ENCODE measurements around the gene GLB1L2. TPM values are rescaled to one million over a fixed set of nuclear protein-coding genes. Genes with fewer than 3 reads are reported as not detected.

Gene GLB1L2
- total RNA-seq, 5 donors from 2014 or later (not counting 1 experiment from before 2014, with no cell fraction given) = 1.4 to 3.6 (median 2.3) TPM

GRCh38 chr11:134390706-134391569 lies 59.1 kb downstream of the GLB1L2 start:
- 86% methylated on average over 9 of the region's 15 CpGs for WGBS (ENCODE audit: insufficient coverage)
- peaks cover 5 to 23% of the 10 kb centered on the region in 2 experiments for H3K4me1 ChIP-seq (ENCODE audit: control insufficient read depth in 1 of 2, extremely low read depth in 1 of 2, insufficient read depth in 2 of 2, low read length in 2 of 2)
- no peak for DNase-seq
- peaks cover 0 to 48% of the 10 kb centered on the region in 2 experiments for H3K27me3 ChIP-seq (replicated peaks in 1 of 2; ENCODE audit: control insufficient read depth in 2 of 2, extremely low read depth in 1 of 2, insufficient read depth in 2 of 2, low read length in 1 of 2)
- ChIA-PET CTCF (no interaction called here), POLR2A (no interaction called here)
- Mint-ChIP-seq H3K9me3 (no peaks in the 10 kb centered on the region), H3K36me3 (no peaks in the 10 kb centered on the region), H3K27me3 (peaks cover 12 to 13% of the 10 kb centered on the region in 2 donors), H3K4me3 (no peak overlapping the region), H3K4me1 (peaks cover 18 to 27% (median 18%) of the 10 kb centered on the region in 3 donors), H3K27ac (no peak overlapping the region)
- H3K27ac ChIP-seq (ENCODE audit: low read length) = no peak overlapping the region
- no peak overlapping the region for H3K4me3 ChIP-seq (ENCODE audit: control insufficient read depth in 1 of 2, extremely low read depth in 1 of 2, low read length in 1 of 2)
- H3K9me3 ChIP-seq = no peaks in the 10 kb centered on the region
- no peak for ATAC-seq (replicated peaks in 1 of 4)
- H3K36me3 ChIP-seq (ENCODE audit: control insufficient read depth in 2 of 2, extremely low read depth in 1 of 2, insufficient read depth in 1 of 2, low read length in 1 of 2) = no peaks in the 10 kb centered on the region

- no peak for DNase-seq
- H3K4me1 ChIP-seq (ENCODE audit: control insufficient read depth in 1 of 2, extremely low read depth in 1 of 2, insufficient read depth in 2 of 2, low read length in 2 of 2) = peaks cover 2 to 16% of the 10 kb centered on the region in 2 experiments
- no peak overlapping the region for H3K4me3 Mint-ChIP-seq
- H3K36me3 ChIP-seq (ENCODE audit: control insufficient read depth in 2 of 2, extremely low read depth in 1 of 2, insufficient read depth in 1 of 2, low read length in 1 of 2) = no peaks in the 10 kb centered on the region
- H3K27ac Mint-ChIP-seq = no peak overlapping the region
- ChIA-PET CTCF (no interaction called here), POLR2A (no interaction called here)
- H3K27me3 Mint-ChIP-seq = peaks cover 7 to 11% of the 10 kb centered on the region in 2 donors
- H3K4me1 Mint-ChIP-seq = peaks cover 11 to 20% (median 11%) of the 10 kb centered on the region in 3 donors
- peaks cover 0 to 49% of the 10 kb centered on the region in 2 experiments for H3K27me3 ChIP-seq (replicated peaks in 1 of 2; ENCODE audit: control insufficient read depth in 2 of 2, extremely low read depth in 1 of 2, insufficient read depth in 2 of 2, low read length in 1 of 2)
- no peaks in the 10 kb centered on the region for H3K36me3 Mint-ChIP-seq
- H3K4me3 ChIP-seq (ENCODE audit: control insufficient read depth in 1 of 2, extremely low read depth in 1 of 2, low read length in 1 of 2) = no peak overlapping the region
- no peaks in the 10 kb centered on the region for H3K9me3 Mint-ChIP-seq
- H3K27ac ChIP-seq (ENCODE audit: low read length) = no peak overlapping the region
- ATAC-seq (replicated peaks in 1 of 4) = no peak
- 70% methylated on average over 6 of the region's 13 CpGs for WGBS (ENCODE audit: insufficient coverage)
- no peaks in the 10 kb centered on the region for H3K9me3 ChIP-seq
These were observed 59.9 kb downstream of the GLB1L2 start for GRCh38 chr11:134391656-134392055.

GRCh38 chr11:134392953-134393615 lies 61.3 kb downstream of the GLB1L2 start:
- POLR2A ChIA-PET = no interaction called here
- no peak overlapping the region for H3K27ac ChIP-seq (ENCODE audit: low read length)
- H3K27ac Mint-ChIP-seq = no peak overlapping the region
- no peak overlapping the region for H3K4me3 Mint-ChIP-seq
- no peaks in the 10 kb centered on the region for H3K36me3 Mint-ChIP-seq
- peaks cover 0 to 18% of the 10 kb centered on the region in 2 donors for H3K27me3 Mint-ChIP-seq
- H3K9me3 Mint-ChIP-seq = no peaks in the 10 kb centered on the region
- H3K27me3 ChIP-seq (replicated peaks in 1 of 2; ENCODE audit: control insufficient read depth in 2 of 2, extremely low read depth in 1 of 2, insufficient read depth in 2 of 2, low read length in 1 of 2) = peaks cover 0 to 45% of the 10 kb centered on the region in 2 experiments
- peaks cover 0 to 2% of the 10 kb centered on the region in 2 experiments for H3K4me1 ChIP-seq (ENCODE audit: control insufficient read depth in 1 of 2, extremely low read depth in 1 of 2, insufficient read depth in 2 of 2, low read length in 2 of 2)
- peaks cover 0 to 8% (median 0%) of the 10 kb centered on the region in 3 donors for H3K4me1 Mint-ChIP-seq
- H3K36me3 ChIP-seq (ENCODE audit: control insufficient read depth in 2 of 2, extremely low read depth in 1 of 2, insufficient read depth in 1 of 2, low read length in 1 of 2) = no peaks in the 10 kb centered on the region
- H3K9me3 ChIP-seq = no peaks in the 10 kb centered on the region
- DNase-seq = no peak
- whole genome bisulfite sequencing (ENCODE audit: insufficient coverage) = 90% methylated on average over 19 of the region's 21 CpGs
- CTCF ChIA-PET = no interaction called here
- no peak for ATAC-seq (replicated peaks in 1 of 4)
- no peak overlapping the region for H3K4me3 ChIP-seq (ENCODE audit: control insufficient read depth in 1 of 2, extremely low read depth in 1 of 2, low read length in 1 of 2)

GRCh38 chr11:134393638-134394037 lies 61.9 kb downstream of the GLB1L2 start:
- ATAC-seq (replicated peaks in 1 of 4) (no peak), DNase-seq (no peak)
- Mint-ChIP-seq H3K4me3 (no peak overlapping the region), H3K27ac (no peak overlapping the region), H3K27me3 (peaks cover 0 to 19% of the 10 kb centered on the region in 2 donors), H3K36me3 (no peaks in the 10 kb centered on the region), H3K4me1 (peaks cover 0 to 4% (median 0%) of the 10 kb centered on the region in 3 donors), H3K9me3 (no peaks in the 10 kb centered on the region)
- Histone ChIP-seq H3K4me3 (ENCODE audit: control insufficient read depth in 1 of 2, extremely low read depth in 1 of 2, low read length in 1 of 2) (no peak overlapping the region), H3K36me3 (ENCODE audit: control insufficient read depth in 2 of 2, extremely low read depth in 1 of 2, insufficient read depth in 1 of 2, low read length in 1 of 2) (no peaks in the 10 kb centered on the region), H3K27me3 (replicated peaks in 1 of 2; ENCODE audit: control insufficient read depth in 2 of 2, extremely low read depth in 1 of 2, insufficient read depth in 2 of 2, low read length in 1 of 2) (peaks cover 0 to 48% of the 10 kb centered on the region in 2 experiments), H3K27ac (ENCODE audit: low read length) (no peak overlapping the region), H3K4me1 (ENCODE audit: control insufficient read depth in 1 of 2, extremely low read depth in 1 of 2, insufficient read depth in 2 of 2, low read length in 2 of 2) (peaks cover 0 to 2% of the 10 kb centered on the region in 2 experiments), H3K9me3 (no peaks in the 10 kb centered on the region)
- CTCF ChIA-PET = no interaction called here
- POLR2A ChIA-PET = no interaction called here
- 58% methylated on average over 14 of the region's 14 CpGs for WGBS (ENCODE audit: insufficient coverage)

GRCh38 chr11:134394311-134394710 lies 62.5 kb downstream of the GLB1L2 start:
- H3K4me1 Mint-ChIP-seq = peaks cover 0 to 3% (median 0%) of the 10 kb centered on the region in 3 donors
- H3K4me3 ChIP-seq (ENCODE audit: control insufficient read depth in 1 of 2, extremely low read depth in 1 of 2, low read length in 1 of 2) = no peak overlapping the region
- peaks cover 0 to 3% of the 10 kb centered on the region in 2 experiments for H3K4me1 ChIP-seq (ENCODE audit: control insufficient read depth in 1 of 2, extremely low read depth in 1 of 2, insufficient read depth in 2 of 2, low read length in 2 of 2)
- no peaks in the 10 kb centered on the region for H3K36me3 ChIP-seq (ENCODE audit: control insufficient read depth in 2 of 2, extremely low read depth in 1 of 2, insufficient read depth in 1 of 2, low read length in 1 of 2)
- no peaks in the 10 kb centered on the region for H3K9me3 ChIP-seq
- no peaks in the 10 kb centered on the region for H3K36me3 Mint-ChIP-seq
- 75% methylated on average over 8 of the region's 10 CpGs for WGBS (ENCODE audit: insufficient coverage)
- no peak for ATAC-seq (replicated peaks in 1 of 4)
- H3K9me3 Mint-ChIP-seq = no peaks in the 10 kb centered on the region
- H3K27me3 Mint-ChIP-seq = peaks cover 0 to 19% of the 10 kb centered on the region in 2 donors
- ChIA-PET POLR2A (no interaction called here), CTCF (interaction anchor here in 1 of 2 donors (0.6 kb wide), 1 partner anchor 115 kb away, joined by 4 read pairs; no protein-coding TSS in a partner anchor)
- no peak overlapping the region for H3K4me3 Mint-ChIP-seq
- H3K27ac Mint-ChIP-seq = no peak overlapping the region
- no peak for DNase-seq
- peaks cover 0 to 52% of the 10 kb centered on the region in 2 experiments for H3K27me3 ChIP-seq (replicated peaks in 1 of 2; ENCODE audit: control insufficient read depth in 2 of 2, extremely low read depth in 1 of 2, insufficient read depth in 2 of 2, low read length in 1 of 2)
- no peak overlapping the region for H3K27ac ChIP-seq (ENCODE audit: low read length)

GRCh38 chr11:134395002-134395401 lies 63.2 kb downstream of the GLB1L2 start:
- Mint-ChIP-seq H3K4me3 (no peak overlapping the region), H3K27me3 (peaks cover 0 to 18% of the 10 kb centered on the region in 2 donors), H3K27ac (no peak overlapping the region), H3K4me1 (peaks cover 0 to 2% (median 0%) of the 10 kb centered on the region in 3 donors), H3K9me3 (no peaks in the 10 kb centered on the region), H3K36me3 (no peaks in the 10 kb centered on the region)
- POLR2A ChIA-PET = no interaction called here
- no peak for ATAC-seq (replicated peaks in 1 of 4)
- peaks cover 0 to 4% of the 10 kb centered on the region in 2 experiments for H3K4me1 ChIP-seq (ENCODE audit: control insufficient read depth in 1 of 2, extremely low read depth in 1 of 2, insufficient read depth in 2 of 2, low read length in 2 of 2)
- peaks cover 0 to 49% of the 10 kb centered on the region in 2 experiments for H3K27me3 ChIP-seq (replicated peaks in 1 of 2; ENCODE audit: control insufficient read depth in 2 of 2, extremely low read depth in 1 of 2, insufficient read depth in 2 of 2, low read length in 1 of 2)
- CTCF ChIA-PET = interaction anchor here in 1 of 2 donors (0.6 kb wide), 1 partner anchor 116 kb away, joined by 4 read pairs; no protein-coding TSS in a partner anchor
- no peaks in the 10 kb centered on the region for H3K36me3 ChIP-seq (ENCODE audit: control insufficient read depth in 2 of 2, extremely low read depth in 1 of 2, insufficient read depth in 1 of 2, low read length in 1 of 2)
- no peak overlapping the region for H3K4me3 ChIP-seq (ENCODE audit: control insufficient read depth in 1 of 2, extremely low read depth in 1 of 2, low read length in 1 of 2)
- no peak overlapping the region for H3K27ac ChIP-seq (ENCODE audit: low read length)
- DNase-seq = no peak
- 83% methylated on average over 12 of the region's 12 CpGs for WGBS (ENCODE audit: insufficient coverage)
- no peaks in the 10 kb centered on the region for H3K9me3 ChIP-seq

All from T-cell (primary cell).